Uterus (tissue), 4 donors: ENCODE data around the gene RPL37. TPM values are rescaled to one million over a fixed set of nuclear protein-coding genes. Genes with fewer than 3 reads are reported as not detected.
"Not testable (repeated sequence)": the region's sequence is repeated elsewhere in the genome, so short reads cannot be mapped to it uniquely, and the experiment has no call there.

ENCODE experiments used
- DNase-seq, 2 donors: peaks; one replicate each; pipeline ENCODE4 v3.0.0-alpha.2; 2019 to 2020
- H3K27ac ChIP-seq, 2 donors: fragments of 200-600 bp; sonication (generic); 1 replicate in 1 of 2; 2 replicates in 1 of 2; pipeline ENCODE4 v1.5.1; 2016 to 2018
- H3K27me3 ChIP-seq, 2 donors: fragments of 200-600 bp; sonication (generic); one replicate each; pipeline ENCODE4 v1.5.1; 2018 to 2019; ENCODE audit warnings: control low read depth in 1 of 2
- H3K36me3 ChIP-seq, 2 donors: fragments of 200-600 bp; sonication (generic); one replicate each; pipeline ENCODE4 v1.5.1; 2019; ENCODE audit warnings: control low read depth in 1 of 2
- H3K4me1 ChIP-seq, 2 donors: fragments of 200-600 bp; sonication (generic); one replicate each; pipeline ENCODE4 v1.5.1; 2018 to 2019; ENCODE audit warnings: control low read depth in 1 of 2
- H3K4me3 ChIP-seq, 2 donors: fragments of 200-600 bp; sonication (generic); 1 replicate in 1 of 2; 2 replicates in 1 of 2; pipeline ENCODE4 v1.5.1; 2018 to 2019; ENCODE audit warnings: mild to moderate bottlenecking in 1 of 2
- H3K9me3 ChIP-seq, 2 donors: fragments of 200-600 bp; sonication (generic); one replicate each; pipeline ENCODE4 v1.5.1; 2019; ENCODE audit warnings: control low read depth in 1 of 2
- POLR2A ChIP-seq, 2 donors: fragments of 450-650 bp; IDR thresholded peaks; one replicate each; pipeline ENCODE4 v1.6.1; 2016; ENCODE audit warnings: antibody characterized with exemption in 2 of 2, mild to moderate bottlenecking in 1 of 2, moderate library complexity in 1 of 2
- intact Hi-C: fragments of 100-400 bp; cut with DNase I; formaldehyde crosslinking; loops from one replicate; pipeline ENCODE4 v1.15.1; 2023; ENCODE audit warnings: low total_unique reads
- total RNA-seq, 4 donors: library from RNA; depleted of rRNA in 3 of 4; stranded (reverse); fragments of >200 nt in 3 of 4; gene quantifications; one replicate each; pipeline versions ENCODE4 v1.1.0 to v1.2.4, GENCODE V29; 2014 to 2023
- TF ChIP-seq, protein P1 (sequence below), 4 experiments: fragments of 200-600 bp in 2 of 4; fragments of 450-650 bp in 2 of 4; sonication (generic) in 2 of 4; IDR thresholded peaks; one replicate each; pipeline ENCODE4 v1.5.1; 2016 to 2019; ENCODE audit warnings: antibody characterized with exemption in 4 of 4, mild to moderate bottlenecking in 2 of 4, moderate library complexity in 1 of 4
- donor health status: DM: yes; HTN: yes; CAD: no.

Gene RPL37
- total RNA-seq, 4 donors from 2014 or later: 59.1 to 1,328 (median 776) TPM

DNA sequence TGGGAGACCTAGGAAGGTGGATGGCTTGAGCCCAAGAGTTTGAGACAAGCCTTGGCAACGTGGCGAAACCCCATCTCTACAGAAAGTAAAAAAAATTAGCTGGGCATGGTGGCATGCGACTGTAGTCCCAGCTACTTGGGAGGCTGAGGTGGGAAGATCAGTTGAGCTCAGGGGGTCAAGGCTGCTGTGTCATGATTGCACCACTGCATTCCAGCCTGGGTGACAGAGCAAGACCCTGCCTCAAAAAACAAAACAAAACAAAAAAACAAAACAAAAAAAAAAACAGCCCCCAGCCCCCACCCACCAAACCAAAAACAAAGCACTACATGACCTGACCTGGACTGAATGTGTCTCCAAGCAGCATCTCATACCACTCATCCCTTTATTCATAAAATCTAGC is 40.9 kb upstream of the RPL37 start:
- TF ChIP-seq, protein P1, sequence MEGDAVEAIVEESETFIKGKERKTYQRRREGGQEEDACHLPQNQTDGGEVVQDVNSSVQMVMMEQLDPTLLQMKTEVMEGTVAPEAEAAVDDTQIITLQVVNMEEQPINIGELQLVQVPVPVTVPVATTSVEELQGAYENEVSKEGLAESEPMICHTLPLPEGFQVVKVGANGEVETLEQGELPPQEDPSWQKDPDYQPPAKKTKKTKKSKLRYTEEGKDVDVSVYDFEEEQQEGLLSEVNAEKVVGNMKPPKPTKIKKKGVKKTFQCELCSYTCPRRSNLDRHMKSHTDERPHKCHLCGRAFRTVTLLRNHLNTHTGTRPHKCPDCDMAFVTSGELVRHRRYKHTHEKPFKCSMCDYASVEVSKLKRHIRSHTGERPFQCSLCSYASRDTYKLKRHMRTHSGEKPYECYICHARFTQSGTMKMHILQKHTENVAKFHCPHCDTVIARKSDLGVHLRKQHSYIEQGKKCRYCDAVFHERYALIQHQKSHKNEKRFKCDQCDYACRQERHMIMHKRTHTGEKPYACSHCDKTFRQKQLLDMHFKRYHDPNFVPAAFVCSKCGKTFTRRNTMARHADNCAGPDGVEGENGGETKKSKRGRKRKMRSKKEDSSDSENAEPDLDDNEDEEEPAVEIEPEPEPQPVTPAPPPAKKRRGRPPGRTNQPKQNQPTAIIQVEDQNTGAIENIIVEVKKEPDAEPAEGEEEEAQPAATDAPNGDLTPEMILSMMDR (IDR thresholded peaks at IDR 0.05): no peak
- no peak for TF ChIP-seq POLR2A (IDR thresholded peaks at IDR 0.05)
- DNase-seq: no peak
- H3K4me1 ChIP-seq: no peaks in the 10 kb centered on the region
- H3K4me3 ChIP-seq: no peak overlapping the region
- intact Hi-C loops: no loop called here
- H3K9me3 ChIP-seq: no peaks in the 10 kb centered on the region
- H3K27me3 ChIP-seq: no peaks in the 10 kb centered on the region
- no peak overlapping the region for H3K27ac ChIP-seq
- H3K36me3 ChIP-seq: no peaks in the 10 kb centered on the region

DNA sequence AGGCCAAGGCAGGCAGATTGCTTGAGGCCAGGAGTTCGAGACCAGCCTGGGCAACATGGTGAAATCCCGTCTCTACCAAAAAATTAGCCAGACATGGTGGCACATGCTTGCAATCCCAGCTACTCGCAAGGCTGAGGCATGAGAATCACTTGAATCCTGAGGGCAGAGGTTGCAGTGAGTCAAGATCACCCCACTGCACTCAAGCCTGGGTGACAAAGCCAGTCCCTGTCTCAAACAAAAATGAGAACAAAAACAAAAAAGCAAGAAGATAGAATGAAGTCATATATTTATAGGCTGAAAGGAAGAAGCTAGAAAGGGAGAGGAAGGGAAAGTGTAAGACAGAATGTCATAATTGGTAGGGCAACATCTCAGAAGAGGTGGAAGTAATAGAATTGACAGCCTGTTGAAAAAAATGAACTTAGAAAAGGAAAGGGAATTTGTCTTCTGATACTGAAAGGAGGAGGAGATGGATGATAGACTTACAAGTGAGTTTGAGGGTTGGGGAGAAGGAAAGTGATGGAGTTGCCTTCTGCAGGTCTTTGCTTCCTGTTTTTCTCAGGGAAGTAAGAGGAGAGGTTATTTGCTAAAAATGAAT is 38.4 kb upstream of the RPL37 start:
- no peak for TF ChIP-seq POLR2A (IDR thresholded peaks at IDR 0.05)
- TF ChIP-seq, protein P1 (IDR thresholded peaks at IDR 0.05): no peak
- intact Hi-C loops: no loop called here
- no peak for DNase-seq
- no peaks in the 10 kb centered on the region for H3K4me1 ChIP-seq
- H3K4me3 ChIP-seq: no peak overlapping the region
- no peaks in the 10 kb centered on the region for H3K27me3 ChIP-seq
- H3K27ac ChIP-seq: no peak overlapping the region
- H3K36me3 ChIP-seq: no peaks in the 10 kb centered on the region
- H3K9me3 ChIP-seq: no peaks in the 10 kb centered on the region

GRCh38 chr5:40872253-40872652 is 37.2 kb upstream of the RPL37 start:
- H3K27ac ChIP-seq, H3K4me3 ChIP-seq, H3K9me3 ChIP-seq, intact Hi-C loops, H3K4me1 ChIP-seq, DNase-seq, H3K36me3 ChIP-seq, H3K27me3 ChIP-seq: not testable (repeated sequence)

- no peak for TF ChIP-seq POLR2A (IDR thresholded peaks at IDR 0.05)
- TF ChIP-seq, protein P1 (IDR thresholded peaks at IDR 0.05): no peak
- Histone ChIP-seq H3K27me3 (no peaks in the 10 kb centered on the region), H3K27ac (no peak overlapping the region), H3K36me3 (no peaks in the 10 kb centered on the region), H3K9me3 (no peaks in the 10 kb centered on the region), H3K4me3 (no peak overlapping the region), H3K4me1 (no peaks in the 10 kb centered on the region)
- intact Hi-C loops: no loop called here
- DNase-seq: no peak
Measured at GRCh38 chr5:40871177-40871576, 36.2 kb upstream of the RPL37 start.

- DNase-seq: no peak
- Histone ChIP-seq H3K27me3 (no peaks in the 10 kb centered on the region), H3K27ac (no peak overlapping the region), H3K36me3 (no peaks in the 10 kb centered on the region), H3K4me1 (no peaks in the 10 kb centered on the region), H3K9me3 (no peaks in the 10 kb centered on the region), H3K4me3 (no peak overlapping the region)
- intact Hi-C loops: no loop called here
- no peak for TF ChIP-seq POLR2A (IDR thresholded peaks at IDR 0.05)
- TF ChIP-seq, protein P1 (IDR thresholded peaks at IDR 0.05): no peak
Measured at GRCh38 chr5:40869384-40869783, 34.4 kb upstream of the RPL37 start.

DNA sequence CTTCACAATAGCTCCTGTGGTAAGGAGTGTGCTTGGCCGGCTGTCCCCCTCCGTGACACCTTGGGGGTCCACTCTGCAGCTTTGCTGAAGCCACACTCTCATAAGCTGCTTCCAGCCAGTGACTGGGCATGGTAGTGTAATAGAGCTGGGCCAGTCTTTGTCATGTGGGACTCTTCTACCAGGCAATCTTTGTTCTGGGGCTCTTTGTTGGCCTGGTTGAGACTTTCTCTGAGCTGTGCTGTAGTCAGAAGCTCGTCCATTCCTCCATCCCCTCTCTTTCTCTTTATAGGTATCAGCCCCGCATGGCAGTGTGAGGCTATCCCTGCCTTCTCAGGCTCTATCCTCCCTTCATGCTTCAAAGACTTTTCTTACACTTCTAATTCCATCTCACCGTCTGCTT is 31.8 kb upstream of the RPL37 start:
- Histone ChIP-seq H3K9me3 (no peaks in the 10 kb centered on the region), H3K4me3 (no peak overlapping the region), H3K36me3 (no peaks in the 10 kb centered on the region), H3K27me3 (no peaks in the 10 kb centered on the region), H3K4me1 (no peaks in the 10 kb centered on the region), H3K27ac (no peak overlapping the region)
- TF ChIP-seq POLR2A (IDR thresholded peaks at IDR 0.05): no peak
- TF ChIP-seq, protein P1 (IDR thresholded peaks at IDR 0.05): no peak
- intact Hi-C loops: no loop called here
- DNase-seq: no peak

GRCh38 chr5:40865004-40865403 is 30.0 kb upstream of the RPL37 start:
- H3K27me3 ChIP-seq, H3K4me3 ChIP-seq, DNase-seq, H3K27ac ChIP-seq, H3K36me3 ChIP-seq, H3K9me3 ChIP-seq, intact Hi-C loops, H3K4me1 ChIP-seq: not testable (repeated sequence)
